Fibroblast of villous mesenchyme (primary cell): Measurements from ENCODE around the gene SUSD6. TPM values are rescaled to one million over a fixed set of nuclear protein-coding genes. Genes with fewer than 3 reads are reported as not detected.

Experiments
- DNase-seq: peaks from one replicate; pipeline ENCODE4 v3.0.0-alpha.2; 2010; ENCODE audit warnings: low read depth
- H3K4me3 ChIP-seq: 2 replicates; pipeline ENCODE4 v1.5.1; 2011; ENCODE audit warnings: low read depth, mild to moderate bottlenecking, low read length
- total RNA-seq: library from RNA; depleted of rRNA; stranded (reverse); fragments of >200 nt; gene quantifications from 2 replicates; pipeline ENCODE4 v1.2.3, GENCODE V29; 2012
- TF ChIP-seq, protein P1 (sequence below): IDR thresholded peaks from 2 replicates; pipeline ENCODE4 v1.5.1; 2012; ENCODE audit warnings: low read depth, mild to moderate bottlenecking, low read length; ENCODE audit not compliant: insufficient read depth

SUSD6 gene, protein sequence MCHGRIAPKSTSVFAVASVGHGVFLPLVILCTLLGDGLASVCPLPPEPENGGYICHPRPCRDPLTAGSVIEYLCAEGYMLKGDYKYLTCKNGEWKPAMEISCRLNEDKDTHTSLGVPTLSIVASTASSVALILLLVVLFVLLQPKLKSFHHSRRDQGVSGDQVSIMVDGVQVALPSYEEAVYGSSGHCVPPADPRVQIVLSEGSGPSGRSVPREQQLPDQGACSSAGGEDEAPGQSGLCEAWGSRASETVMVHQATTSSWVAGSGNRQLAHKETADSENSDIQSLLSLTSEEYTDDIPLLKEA
- 11.9 and 12.5 TPM in 2 replicates for total RNA-seq

DNA sequence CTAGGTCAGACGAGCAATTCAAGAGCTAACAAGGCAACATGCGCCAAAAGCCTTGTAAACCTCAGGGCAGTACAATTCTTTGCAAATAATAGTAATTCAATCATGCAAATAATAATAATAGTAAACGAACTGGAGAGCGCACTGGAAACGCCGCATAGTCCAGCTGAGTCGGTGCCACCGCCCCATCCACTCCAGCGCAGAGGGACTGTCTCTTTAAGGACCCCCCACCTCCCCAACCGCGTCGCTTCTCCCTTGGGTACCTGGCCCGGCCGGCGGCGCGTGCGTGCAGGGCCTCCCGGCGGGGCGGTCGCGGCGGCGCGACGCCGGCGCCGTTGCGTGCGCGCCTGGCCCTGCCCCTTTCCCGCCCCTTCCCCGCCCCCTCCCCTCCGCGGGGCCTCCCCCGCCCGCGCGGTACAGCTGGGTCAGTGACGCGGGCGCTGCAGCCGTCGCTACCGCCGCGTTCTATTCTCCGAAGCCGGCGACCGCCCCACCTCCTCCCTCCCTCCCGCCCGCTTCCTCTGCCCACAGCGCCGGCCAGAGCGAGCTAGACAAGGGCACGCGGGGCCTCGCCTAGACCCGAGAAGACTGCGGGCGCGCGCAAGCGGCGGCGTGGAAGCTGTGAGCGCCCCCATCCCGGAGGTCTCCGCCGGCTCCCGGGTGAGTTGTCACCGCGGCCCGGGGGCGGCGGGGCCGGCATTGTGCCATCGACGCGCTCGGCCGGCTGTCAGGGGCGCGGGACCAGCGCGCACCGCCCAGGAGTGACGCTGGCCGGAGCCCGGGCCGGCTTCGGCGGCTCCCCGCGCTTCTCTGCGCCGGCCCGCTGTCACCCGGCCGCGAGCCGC lies at the start of gene SUSD6:
Gene SUSD6, plus strand, starts transcription at position 425 of the 842 bp plus-strand sequence. CDS start 46,997 bp downstream, outside the sequence.
- TF ChIP-seq, protein P1, sequence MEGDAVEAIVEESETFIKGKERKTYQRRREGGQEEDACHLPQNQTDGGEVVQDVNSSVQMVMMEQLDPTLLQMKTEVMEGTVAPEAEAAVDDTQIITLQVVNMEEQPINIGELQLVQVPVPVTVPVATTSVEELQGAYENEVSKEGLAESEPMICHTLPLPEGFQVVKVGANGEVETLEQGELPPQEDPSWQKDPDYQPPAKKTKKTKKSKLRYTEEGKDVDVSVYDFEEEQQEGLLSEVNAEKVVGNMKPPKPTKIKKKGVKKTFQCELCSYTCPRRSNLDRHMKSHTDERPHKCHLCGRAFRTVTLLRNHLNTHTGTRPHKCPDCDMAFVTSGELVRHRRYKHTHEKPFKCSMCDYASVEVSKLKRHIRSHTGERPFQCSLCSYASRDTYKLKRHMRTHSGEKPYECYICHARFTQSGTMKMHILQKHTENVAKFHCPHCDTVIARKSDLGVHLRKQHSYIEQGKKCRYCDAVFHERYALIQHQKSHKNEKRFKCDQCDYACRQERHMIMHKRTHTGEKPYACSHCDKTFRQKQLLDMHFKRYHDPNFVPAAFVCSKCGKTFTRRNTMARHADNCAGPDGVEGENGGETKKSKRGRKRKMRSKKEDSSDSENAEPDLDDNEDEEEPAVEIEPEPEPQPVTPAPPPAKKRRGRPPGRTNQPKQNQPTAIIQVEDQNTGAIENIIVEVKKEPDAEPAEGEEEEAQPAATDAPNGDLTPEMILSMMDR = no peak
- H3K4me3 ChIP-seq = peak within 1 kb of the TSS; percentile 79
- DNase-seq = peak; percentile 89

DNA sequence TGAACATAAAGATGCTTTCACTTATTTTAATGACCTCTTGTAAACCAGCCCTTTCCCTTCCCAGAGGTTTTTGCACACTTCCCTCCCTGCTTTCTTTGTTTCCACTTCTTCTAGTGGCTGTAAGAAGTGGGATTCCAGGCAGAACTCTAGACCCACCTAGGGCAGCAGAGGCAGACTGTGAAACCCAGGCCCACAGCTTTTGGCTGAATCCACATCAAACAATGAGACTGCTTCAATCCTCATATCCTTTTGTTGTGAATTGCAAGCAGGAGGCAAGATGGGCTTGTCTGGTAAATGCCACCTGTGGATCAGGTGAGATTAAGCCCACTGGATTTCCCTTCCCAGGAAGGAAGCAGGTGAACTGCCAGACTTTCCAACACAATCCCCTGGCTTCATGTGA lies 49.5 kb upstream of the SUSD6 start:
- H3K4me3 ChIP-seq = no peak overlapping the region
- TF ChIP-seq, protein P1 = no peak
- DNase-seq = no peak

DNA sequence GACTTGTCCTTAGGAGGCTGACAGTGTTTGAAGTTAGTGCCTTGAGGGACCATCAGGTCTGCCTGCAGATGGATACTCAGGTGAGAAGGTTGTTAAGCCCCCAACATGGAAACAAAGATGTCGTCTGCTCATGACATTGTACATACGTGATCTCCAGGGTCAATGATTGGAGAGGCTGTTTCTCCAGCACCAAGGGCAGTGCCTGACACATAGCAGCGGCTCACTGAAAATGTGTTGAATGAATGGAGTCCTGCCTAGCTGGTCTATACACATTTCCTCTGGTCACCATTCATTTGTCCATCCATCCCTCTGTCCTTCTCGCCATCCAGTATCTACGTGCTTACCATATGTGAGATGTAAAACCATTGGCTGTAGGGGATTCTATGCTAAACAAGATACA lies 43.8 kb upstream of the SUSD6 start:
- no peak for DNase-seq
- TF ChIP-seq, protein P1 = no peak
- no peak overlapping the region for H3K4me3 ChIP-seq

DNA sequence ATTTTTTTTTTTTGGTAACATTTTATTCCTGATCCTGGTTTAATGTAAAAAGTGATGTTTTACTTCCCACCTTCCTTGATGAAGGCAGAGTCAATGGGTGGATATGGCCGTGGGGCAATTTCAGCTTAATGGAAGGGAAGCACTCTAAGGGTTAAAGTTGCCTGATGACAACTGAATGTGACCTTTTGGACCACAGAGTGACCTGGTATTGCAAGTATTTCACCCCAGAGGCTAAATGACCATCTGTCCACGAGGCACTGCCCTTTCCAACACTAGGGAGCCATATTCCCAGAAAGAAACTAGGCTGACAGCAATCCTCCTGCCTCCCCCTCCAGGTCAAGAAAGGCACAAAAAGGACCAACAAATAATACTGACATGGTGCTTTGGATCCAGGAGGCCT lies 41.5 kb upstream of the SUSD6 start:
- H3K4me3 ChIP-seq = no peak overlapping the region
- TF ChIP-seq, protein P1 = no peak
- no peak for DNase-seq

DNA sequence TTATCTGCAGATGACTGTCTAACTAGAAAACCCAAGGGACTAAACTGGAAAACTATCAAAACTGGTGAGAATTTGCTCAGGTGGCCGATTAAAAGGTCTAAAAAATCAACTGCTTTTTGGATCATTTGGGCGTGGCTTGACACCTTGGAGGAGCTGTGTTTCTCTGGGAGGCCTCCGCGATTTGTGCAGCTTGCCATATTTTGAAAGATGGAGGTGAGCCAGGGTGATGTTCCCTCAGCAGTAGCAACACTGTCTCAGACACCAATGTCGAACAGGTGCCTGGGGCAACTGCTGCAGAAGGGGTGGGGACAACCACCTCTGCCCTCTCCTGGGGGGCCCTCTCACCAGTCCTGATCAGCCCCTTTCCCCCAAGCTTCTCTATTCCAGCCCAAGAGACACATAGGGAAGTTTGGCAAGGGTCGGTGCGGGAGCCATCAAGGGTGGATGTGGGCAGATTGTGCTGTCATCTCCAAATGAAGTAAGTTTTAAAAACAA lies 40.5 kb upstream of the SUSD6 start:
- TF ChIP-seq, protein P1 = no peak
- no peak overlapping the region for H3K4me3 ChIP-seq
- no peak for DNase-seq

DNA sequence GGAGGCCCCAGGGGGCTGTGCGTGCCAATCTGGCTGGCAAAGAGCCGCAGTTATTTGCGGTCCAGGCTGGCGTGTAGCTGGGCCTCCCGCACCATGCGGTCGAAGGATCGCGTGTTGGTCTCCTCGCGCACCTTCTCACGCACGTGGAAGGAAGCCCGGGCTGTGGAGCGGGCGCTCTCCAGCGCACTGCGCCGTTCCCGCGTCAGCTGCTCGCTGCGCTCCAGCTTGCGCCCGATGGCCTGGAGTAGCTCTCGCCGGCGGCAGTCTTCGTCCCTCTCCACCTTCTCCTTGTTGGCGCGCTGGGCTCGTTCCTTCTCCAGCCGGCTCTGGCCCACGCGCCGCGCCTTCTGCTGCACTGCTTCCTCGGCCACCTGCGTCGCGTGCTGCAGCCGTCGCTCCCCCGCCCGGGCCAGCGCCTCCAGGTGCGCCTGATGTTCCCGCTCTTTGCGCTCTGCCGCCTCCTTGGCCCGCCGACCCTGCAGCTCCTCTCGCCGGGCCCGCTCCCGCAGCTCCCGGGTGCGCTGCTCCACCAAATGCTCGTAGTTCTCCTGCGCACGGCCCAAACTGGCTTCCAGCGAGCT lies 39.9 kb upstream of the SUSD6 start:
- TF ChIP-seq, protein P1 = no peak
- H3K4me3 ChIP-seq = no peak overlapping the region
- DNase-seq = no peak
